CD4-positive, alpha-beta memory T cell (primary cell): Measurements from ENCODE around the gene MACC1. TPM values are rescaled to one million over a fixed set of nuclear protein-coding genes. Genes with fewer than 3 reads are reported as not detected.

Experiments
- CTCF ChIA-PET: fragments of 350-600 bp; sonication (Branson Sonifier 250); formaldehyde crosslinking; loops from one replicate; lab custom pipeline; 2021; ENCODE audit warnings: inconsistent platforms; ENCODE audit not compliant: partially characterized antibody; lab: Charles Lee
- POLR2A ChIA-PET: fragments of 350-600 bp; sonication (Branson Sonifier 250); formaldehyde crosslinking; loops from one replicate; lab custom pipeline; 2021; ENCODE audit not compliant: partially characterized antibody; lab: Charles Lee
- DNase-seq, 5 donors: peaks; one replicate each; pipeline versions ENCODE4 v3.0.0 to v3.0.0-alpha.2; 2020 to 2022; ENCODE audit warnings: mixed read lengths in 1 of 5
- H3K27ac ChIP-seq: one replicate; pipeline ENCODE4 v1.7.0; 2013; ENCODE audit warnings: low read depth, low read length
- H3K27me3 ChIP-seq: 2 replicates; pipeline ENCODE4 v1.7.0; 2013; ENCODE audit warnings: mild to moderate bottlenecking, low read length, moderate library complexity; ENCODE audit not compliant: insufficient read depth
- H3K36me3 ChIP-seq: 2 replicates; pipeline ENCODE4 v1.7.0; 2013; ENCODE audit warnings: mild to moderate bottlenecking, low read length, moderate library complexity; ENCODE audit not compliant: insufficient read depth
- H3K4me1 ChIP-seq: 2 replicates; pipeline ENCODE4 v1.7.0; 2013; ENCODE audit warnings: mild to moderate bottlenecking, low read length, moderate library complexity; ENCODE audit not compliant: insufficient read depth
- H3K4me3 ChIP-seq, 2 donors: one replicate each; pipeline ENCODE4 v1.7.0; 2013; ENCODE audit warnings: low read length in 2 of 2, mild to moderate bottlenecking in 1 of 2
- H3K9me3 ChIP-seq, 2 donors: one replicate each; pipeline ENCODE4 v1.7.0; 2013; ENCODE audit warnings: low read length in 2 of 2, control low read depth in 1 of 2; ENCODE audit not compliant: control insufficient read depth in 1 of 2
- H3K27ac Mint-ChIP-seq, 7 donors: one replicate each; pipeline ENCODE4 v1.8.0; 2020 to 2021; ENCODE audit warnings: mixed read lengths in 7 of 7, mild to moderate bottlenecking in 6 of 7, inconsistent platforms in 3 of 7, moderate library complexity in 3 of 7
- H3K27me3 Mint-ChIP-seq, 2 donors: one replicate each; pipeline ENCODE4 v1.8.0; 2020 to 2021; ENCODE audit warnings: mixed read lengths in 2 of 2
- H3K36me3 Mint-ChIP-seq, 2 donors: one replicate each; pipeline ENCODE4 v1.8.0; 2020 to 2021; ENCODE audit warnings: mixed read lengths in 2 of 2, inconsistent platforms in 1 of 2, mild to moderate bottlenecking in 1 of 2
- H3K4me1 Mint-ChIP-seq, 4 donors: one replicate each; pipeline ENCODE4 v1.8.0; 2020 to 2021; ENCODE audit warnings: mixed read lengths in 4 of 4, mild to moderate bottlenecking in 1 of 4
- H3K4me3 Mint-ChIP-seq, 8 donors: one replicate each; pipeline ENCODE4 v1.8.0; 2020 to 2021; ENCODE audit warnings: mixed read lengths in 8 of 8, mild to moderate bottlenecking in 7 of 8, moderate library complexity in 6 of 8, inconsistent platforms in 3 of 8
- H3K9me3 Mint-ChIP-seq, 8 donors: one replicate each; pipeline ENCODE4 v1.8.0; 2020 to 2021; ENCODE audit warnings: mixed read lengths in 8 of 8, mild to moderate bottlenecking in 5 of 8, inconsistent platforms in 3 of 8, moderate library complexity in 1 of 8
- intact Hi-C: fragments of 100-400 bp; cut with micrococcal nuclease; formaldehyde crosslinking; loops from one replicate; pipeline ENCODE4 v1.15.1; 2023
- polyA plus RNA-seq, 2 donors: library from polyadenylated mRNA; unstranded; fragments of 300-500 nt; fragmentation: Illumina TruSeq; gene quantifications; one replicate each; pipeline ENCODE4 v1.2.3, GENCODE V29; 2021
- total RNA-seq, 2 experiments: library from RNA; stranded (reverse); gene quantifications; one replicate each; pipeline ENCODE4 v1.2.3, GENCODE V29; 2021

Gene MACC1, protein sequence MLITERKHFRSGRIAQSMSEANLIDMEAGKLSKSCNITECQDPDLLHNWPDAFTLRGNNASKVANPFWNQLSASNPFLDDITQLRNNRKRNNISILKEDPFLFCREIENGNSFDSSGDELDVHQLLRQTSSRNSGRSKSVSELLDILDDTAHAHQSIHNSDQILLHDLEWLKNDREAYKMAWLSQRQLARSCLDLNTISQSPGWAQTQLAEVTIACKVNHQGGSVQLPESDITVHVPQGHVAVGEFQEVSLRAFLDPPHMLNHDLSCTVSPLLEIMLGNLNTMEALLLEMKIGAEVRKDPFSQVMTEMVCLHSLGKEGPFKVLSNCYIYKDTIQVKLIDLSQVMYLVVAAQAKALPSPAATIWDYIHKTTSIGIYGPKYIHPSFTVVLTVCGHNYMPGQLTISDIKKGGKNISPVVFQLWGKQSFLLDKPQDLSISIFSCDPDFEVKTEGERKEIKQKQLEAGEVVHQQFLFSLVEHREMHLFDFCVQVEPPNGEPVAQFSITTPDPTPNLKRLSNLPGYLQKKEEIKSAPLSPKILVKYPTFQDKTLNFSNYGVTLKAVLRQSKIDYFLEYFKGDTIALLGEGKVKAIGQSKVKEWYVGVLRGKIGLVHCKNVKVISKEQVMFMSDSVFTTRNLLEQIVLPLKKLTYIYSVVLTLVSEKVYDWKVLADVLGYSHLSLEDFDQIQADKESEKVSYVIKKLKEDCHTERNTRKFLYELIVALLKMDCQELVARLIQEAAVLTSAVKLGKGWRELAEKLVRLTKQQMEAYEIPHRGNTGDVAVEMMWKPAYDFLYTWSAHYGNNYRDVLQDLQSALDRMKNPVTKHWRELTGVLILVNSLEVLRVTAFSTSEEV
- total RNA-seq (under 1 TPM in 1 of 2 experiments, not detected in 1; 0.09 TPM), polyA plus RNA-seq (under 1 TPM in 1 of 2 donors, not detected in 1; 0.05 TPM)

GRCh38 chr7:20217193-20217948, at the start of gene MACC1:
Gene MACC1, minus strand, starts transcription at chr7:20217384. Its CDS starts 55,522 bp downstream, at chr7:20161862.
- POLR2A ChIA-PET, result no interaction called here
- no peak within 1 kb of the TSS for H3K27ac ChIP-seq
- no peaks in the 10 kb centered on the region for H3K4me1 ChIP-seq
- H3K36me3 Mint-ChIP-seq, result no peaks in the 10 kb centered on the region
- peak within 1 kb of the TSS in 1 of 8 donors; percentile 2 for H3K4me3 Mint-ChIP-seq
- intact Hi-C loops, result no loop called here
- H3K27me3 Mint-ChIP-seq, result no peaks in the 10 kb centered on the region
- H3K9me3 Mint-ChIP-seq, result peaks cover 0 to 6% (median 2%) of the 10 kb centered on the region in 8 donors
- peak in 3 of 5 donors; percentile 9 to 24 (median 13) for DNase-seq
- H3K4me1 Mint-ChIP-seq, result peaks cover 0 to 2% (median 0%) of the 10 kb centered on the region in 4 donors
- no peaks in the 10 kb centered on the region for H3K27me3 ChIP-seq
- no peaks in the 10 kb centered on the region for H3K9me3 ChIP-seq
- CTCF ChIA-PET, result no interaction called here
- H3K27ac Mint-ChIP-seq, result peak within 1 kb of the TSS in 2 of 7 donors; percentile 50 to 53
- no peaks in the 10 kb centered on the region for H3K36me3 ChIP-seq
- no peak within 1 kb of the TSS for H3K4me3 ChIP-seq

GRCh38 chr7:20264623-20265022, 47.4 kb upstream of the MACC1 start:
- intact Hi-C loops, result no loop called here
- no peaks in the 10 kb centered on the region for H3K36me3 Mint-ChIP-seq
- H3K4me3 ChIP-seq, result no peak overlapping the region
- no peaks in the 10 kb centered on the region for H3K36me3 ChIP-seq
- CTCF ChIA-PET, result no interaction called here
- H3K27ac Mint-ChIP-seq, result no peak overlapping the region
- H3K27ac ChIP-seq, result no peak overlapping the region
- POLR2A ChIA-PET, result no interaction called here
- DNase-seq, result no peak
- peaks cover 0 to 4% (median 1%) of the 10 kb centered on the region in 8 donors for H3K9me3 Mint-ChIP-seq
- no peaks in the 10 kb centered on the region for H3K9me3 ChIP-seq
- H3K4me3 Mint-ChIP-seq, result no peak overlapping the region
- H3K27me3 ChIP-seq, result no peaks in the 10 kb centered on the region
- no peaks in the 10 kb centered on the region for H3K4me1 Mint-ChIP-seq
- H3K27me3 Mint-ChIP-seq, result no peaks in the 10 kb centered on the region
- no peaks in the 10 kb centered on the region for H3K4me1 ChIP-seq

DNA sequence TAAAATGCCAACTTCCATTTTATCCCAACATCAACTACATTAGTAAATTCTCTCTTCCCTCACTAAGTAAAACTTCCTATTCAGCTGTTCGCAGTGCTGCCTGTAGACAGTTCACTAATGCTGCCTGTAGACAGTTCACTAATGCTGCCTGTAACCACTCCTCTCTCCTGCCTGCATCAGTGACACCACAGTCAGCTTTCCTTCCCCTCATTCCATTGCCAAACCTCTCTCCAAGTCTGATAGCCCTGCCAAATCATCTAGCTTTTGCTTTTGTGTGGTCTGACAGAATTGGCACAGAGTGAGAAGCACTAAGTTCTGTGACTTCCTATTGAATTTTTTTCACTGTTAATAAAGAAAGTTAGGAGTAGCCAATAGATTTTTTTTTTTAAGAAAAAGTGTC, 43.0 kb upstream of the MACC1 start:
- DNase-seq, result no peak
- ChIA-PET POLR2A (no interaction called here), CTCF (no interaction called here)
- Mint-ChIP-seq H3K27me3 (no peaks in the 10 kb centered on the region), H3K27ac (no peak overlapping the region), H3K36me3 (no peaks in the 10 kb centered on the region), H3K9me3 (peaks cover 0 to 4% (median 0%) of the 10 kb centered on the region in 8 donors), H3K4me3 (no peak overlapping the region), H3K4me1 (no peaks in the 10 kb centered on the region)
- H3K9me3 ChIP-seq, result no peaks in the 10 kb centered on the region
- no peaks in the 10 kb centered on the region for H3K4me1 ChIP-seq
- no peaks in the 10 kb centered on the region for H3K36me3 ChIP-seq
- no peaks in the 10 kb centered on the region for H3K27me3 ChIP-seq
- H3K27ac ChIP-seq, result no peak overlapping the region
- intact Hi-C loops, result no loop called here
- H3K4me3 ChIP-seq, result no peak overlapping the region

GRCh38 chr7:20257212-20257611, 40.0 kb upstream of the MACC1 start:
- H3K27me3 Mint-ChIP-seq, result no peaks in the 10 kb centered on the region
- no peaks in the 10 kb centered on the region for H3K36me3 ChIP-seq
- H3K4me3 Mint-ChIP-seq, result no peak overlapping the region
- peaks cover 0 to 2% (median 0%) of the 10 kb centered on the region in 8 donors for H3K9me3 Mint-ChIP-seq
- H3K27ac ChIP-seq, result no peak overlapping the region
- no peak overlapping the region for H3K27ac Mint-ChIP-seq
- no peaks in the 10 kb centered on the region for H3K27me3 ChIP-seq
- intact Hi-C loops, result no loop called here
- CTCF ChIA-PET, result no interaction called here
- H3K36me3 Mint-ChIP-seq, result no peaks in the 10 kb centered on the region
- no peaks in the 10 kb centered on the region for H3K4me1 ChIP-seq
- H3K9me3 ChIP-seq, result no peaks in the 10 kb centered on the region
- no peaks in the 10 kb centered on the region for H3K4me1 Mint-ChIP-seq
- no peak overlapping the region for H3K4me3 ChIP-seq
- POLR2A ChIA-PET, result no interaction called here
- no peak for DNase-seq

- Histone ChIP-seq H3K4me1 (no peaks in the 10 kb centered on the region), H3K36me3 (no peaks in the 10 kb centered on the region), H3K27ac (no peak overlapping the region), H3K27me3 (no peaks in the 10 kb centered on the region), H3K9me3 (no peaks in the 10 kb centered on the region), H3K4me3 (no peak overlapping the region)
- Mint-ChIP-seq H3K4me3 (no peak overlapping the region), H3K36me3 (no peaks in the 10 kb centered on the region), H3K9me3 (no peaks in the 10 kb centered on the region), H3K27me3 (peaks cover 0 to 1% of the 10 kb centered on the region in 2 donors), H3K27ac (no peak overlapping the region), H3K4me1 (no peaks in the 10 kb centered on the region)
- ChIA-PET CTCF (no interaction called here), POLR2A (no interaction called here)
- no peak for DNase-seq
- intact Hi-C loops, result no loop called here
Measured at GRCh38 chr7:20249920-20250319, 32.7 kb upstream of the MACC1 start.

DNA sequence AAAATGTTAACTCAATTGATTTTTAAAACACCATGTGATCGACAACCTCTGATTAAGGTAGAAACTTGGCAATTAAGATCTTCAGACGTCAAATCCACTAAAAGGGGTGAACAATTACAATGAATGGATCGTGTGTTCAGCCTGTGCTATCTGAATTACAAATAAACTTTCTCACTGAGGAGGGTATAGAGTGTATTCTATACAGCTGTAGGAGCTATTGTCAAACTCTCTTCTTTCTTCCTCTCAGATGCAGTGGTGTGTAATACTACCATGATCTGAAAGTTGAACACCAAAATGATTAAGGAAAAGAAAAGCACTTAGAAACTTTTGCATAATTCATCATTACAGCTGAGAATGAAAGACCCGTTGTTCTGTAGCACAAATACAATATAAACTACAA, 32.2 kb upstream of the MACC1 start:
- Mint-ChIP-seq H3K27me3 (peaks cover 0 to 1% of the 10 kb centered on the region in 2 donors), H3K27ac (no peak overlapping the region), H3K9me3 (no peaks in the 10 kb centered on the region), H3K4me3 (no peak overlapping the region), H3K36me3 (no peaks in the 10 kb centered on the region), H3K4me1 (no peaks in the 10 kb centered on the region)
- H3K27me3 ChIP-seq, result no peaks in the 10 kb centered on the region
- H3K9me3 ChIP-seq, result no peaks in the 10 kb centered on the region
- no peaks in the 10 kb centered on the region for H3K36me3 ChIP-seq
- ChIA-PET POLR2A (no interaction called here), CTCF (no interaction called here)
- H3K27ac ChIP-seq, result no peak overlapping the region
- H3K4me3 ChIP-seq, result no peak overlapping the region
- intact Hi-C loops, result no loop called here
- H3K4me1 ChIP-seq, result no peaks in the 10 kb centered on the region
- no peak for DNase-seq

GRCh38 chr7:20246236-20246635, 29.1 kb upstream of the MACC1 start:
- H3K36me3 ChIP-seq, result no peaks in the 10 kb centered on the region
- Mint-ChIP-seq H3K36me3 (no peaks in the 10 kb centered on the region), H3K27ac (no peak overlapping the region), H3K4me3 (no peak overlapping the region), H3K9me3 (peaks cover 0 to 2% (median 0%) of the 10 kb centered on the region in 8 donors), H3K4me1 (no peaks in the 10 kb centered on the region), H3K27me3 (peaks cover 0 to 1% of the 10 kb centered on the region in 2 donors)
- POLR2A ChIA-PET, result no interaction called here
- H3K4me3 ChIP-seq, result no peak overlapping the region
- no peaks in the 10 kb centered on the region for H3K4me1 ChIP-seq
- DNase-seq, result no peak
- no peaks in the 10 kb centered on the region for H3K27me3 ChIP-seq
- intact Hi-C loops, result no loop called here
- no peak overlapping the region for H3K27ac ChIP-seq
- CTCF ChIA-PET, result no interaction called here
- H3K9me3 ChIP-seq, result no peaks in the 10 kb centered on the region
